GM12874 (cell line): Measurements from ENCODE around the gene CACNA2D2.
A peak's percentile ranks its signal among the peaks of the same experiment; 100 is the strongest.

Source experiments
- CTCF ChIP-seq: IDR thresholded peaks from 2 replicates; pipeline ENCODE4 v1.5.1; 2011; ENCODE audit warnings: low read depth, mild to moderate bottlenecking, control low read depth, low read length, moderate library complexity; ENCODE audit not compliant: insufficient read depth

The CACNA2D2 gene

GRCh38 chr3:50525191-50525910 lies 21.9 kb upstream of the CACNA2D2 start:
- no peak for TF ChIP-seq CTCF

DNA sequence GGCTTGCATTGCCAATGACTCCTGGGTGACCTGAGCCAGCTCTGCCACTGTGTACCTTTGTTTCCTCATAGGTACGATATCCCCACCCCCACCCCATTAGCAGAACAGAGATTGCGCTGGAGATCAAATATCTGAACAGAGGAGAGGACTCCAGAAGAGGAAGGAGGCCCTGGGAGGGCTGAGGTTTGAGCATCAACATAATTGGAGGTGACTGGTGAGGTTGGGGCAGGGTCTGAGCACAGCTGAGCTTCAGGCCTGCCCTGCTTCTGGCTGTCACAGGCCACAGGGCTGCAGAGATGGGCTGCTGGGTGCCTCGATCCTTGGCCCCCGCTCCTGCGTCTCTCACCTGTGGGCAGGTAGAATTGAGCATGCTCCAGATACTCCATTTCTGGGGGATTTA lies 21.3 kb upstream of the CACNA2D2 start:
- no peak for TF ChIP-seq CTCF

- TF ChIP-seq CTCF, result no peak
These were observed 19.9 kb upstream of the CACNA2D2 start for GRCh38 chr3:50523279-50523811.

DNA sequence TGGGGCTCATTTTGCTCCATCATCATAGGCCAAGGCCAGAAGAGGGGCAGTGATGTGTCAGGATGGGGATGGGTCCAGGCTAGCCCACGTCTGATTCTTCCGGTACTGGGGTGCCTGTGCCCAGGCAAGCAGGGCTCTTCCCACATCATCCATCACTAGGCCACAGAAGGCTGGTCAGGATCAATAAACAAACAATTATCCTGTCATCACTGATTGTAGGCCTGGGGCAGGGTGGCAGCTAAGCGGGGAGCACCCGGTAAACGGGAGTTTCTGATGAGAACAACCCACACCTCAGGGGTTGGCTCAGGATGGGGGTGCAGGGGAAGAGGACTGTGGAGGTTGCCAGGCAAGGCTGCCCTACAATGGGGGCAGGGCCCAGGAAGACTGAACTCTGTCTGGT lies 18.1 kb upstream of the CACNA2D2 start:
- no peak for TF ChIP-seq CTCF

GRCh38 chr3:50520849-50521248 lies 17.4 kb upstream of the CACNA2D2 start:
- TF ChIP-seq CTCF, result no peak

DNA sequence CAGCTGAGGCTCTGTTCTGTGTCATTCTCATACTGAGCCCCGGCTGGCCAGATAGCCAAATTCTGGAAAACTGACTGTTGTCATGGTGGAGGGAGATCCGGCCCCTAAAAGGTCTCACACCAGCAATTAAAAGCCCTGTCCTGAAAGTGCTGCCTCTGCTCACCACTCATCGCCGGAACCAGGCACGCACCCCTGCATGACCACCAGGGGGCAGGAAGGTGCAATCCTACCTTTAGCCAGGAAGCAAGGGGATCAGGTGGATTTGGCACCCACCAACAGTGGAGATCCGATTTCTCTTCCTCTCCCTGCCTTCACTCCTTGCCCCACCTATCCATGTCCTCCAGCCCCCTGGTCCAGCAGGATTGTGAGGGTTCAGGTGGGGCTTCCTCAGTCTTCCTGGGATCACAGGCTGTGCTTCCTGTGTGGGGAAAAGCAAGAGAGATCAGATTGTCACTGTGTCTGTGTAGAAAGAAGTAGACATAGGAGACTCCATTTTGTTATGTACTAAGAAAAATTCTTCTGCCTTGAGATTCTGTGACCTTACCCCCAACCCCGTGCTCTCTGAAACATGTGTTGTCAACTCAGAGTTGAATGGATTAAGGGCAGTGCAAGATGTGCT lies 16.1 kb upstream of the CACNA2D2 start:
- peak; percentile 98 for TF ChIP-seq CTCF

DNA sequence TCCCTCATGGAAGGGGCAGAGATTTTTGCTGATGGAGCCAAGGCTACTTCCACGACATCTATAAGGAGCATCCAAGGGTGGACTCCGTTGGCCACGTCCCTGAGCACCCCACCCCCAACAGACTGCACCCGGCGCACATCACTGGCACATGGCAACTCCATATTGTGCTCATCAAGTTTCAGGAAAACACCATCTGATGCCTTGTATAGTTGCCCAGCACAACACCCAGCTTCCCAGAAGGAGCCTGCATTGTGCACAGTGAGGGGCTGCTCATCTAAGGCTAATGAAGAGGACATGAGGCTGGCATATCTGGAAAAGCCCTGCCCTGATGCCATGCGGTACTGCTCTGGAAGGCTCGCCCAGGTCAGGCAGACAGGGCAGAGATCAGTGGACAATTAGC lies 15.0 kb upstream of the CACNA2D2 start:
- TF ChIP-seq CTCF, result no peak
